ENCODE results near the gene TSGA10IP.
"Not testable (repeated sequence)": the region's sequence is repeated elsewhere in the genome, so short reads cannot be mapped to it uniquely, and the experiment has no call there.

TSGA10IP gene

GRCh38 chr11:65947603-65948125 is 2.4 kb downstream of the TSGA10IP start:
- DNase-seq = no peak

GRCh38 chr11:65950711-65951110 is 5.4 kb downstream of the TSGA10IP start:
- not testable (repeated sequence) for DNase-seq

GRCh38 chr11:65951641-65952040 is 6.4 kb downstream of the TSGA10IP start:
- DNase-seq = not testable (repeated sequence)

GRCh38 chr11:65952052-65952521 is 6.8 kb downstream of the TSGA10IP start:
- DNase-seq = no peak

GRCh38 chr11:65953471-65953870 is 8.2 kb downstream of the TSGA10IP start:
- no peak for DNase-seq

DNA sequence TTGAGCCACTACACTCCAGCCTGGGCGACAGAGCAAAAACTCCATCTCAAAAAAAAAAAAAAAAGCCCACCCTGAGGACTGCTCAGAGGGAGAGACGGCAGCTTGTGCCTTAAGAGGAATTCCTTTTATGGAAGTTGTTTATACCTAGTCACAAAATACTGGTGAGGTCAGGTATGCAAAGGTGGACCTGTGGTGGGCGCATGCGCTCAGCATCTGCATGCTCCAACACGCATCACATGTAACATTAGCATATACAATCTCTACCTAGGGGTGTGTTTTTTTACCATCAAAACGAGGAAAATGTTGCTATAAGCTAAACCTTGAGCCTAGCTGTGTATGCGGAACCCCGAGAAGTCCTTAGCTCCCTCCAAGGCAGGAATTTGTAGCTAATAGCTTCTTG is 9.5 kb downstream of the TSGA10IP start:
- DNase-seq = no peak

DNA sequence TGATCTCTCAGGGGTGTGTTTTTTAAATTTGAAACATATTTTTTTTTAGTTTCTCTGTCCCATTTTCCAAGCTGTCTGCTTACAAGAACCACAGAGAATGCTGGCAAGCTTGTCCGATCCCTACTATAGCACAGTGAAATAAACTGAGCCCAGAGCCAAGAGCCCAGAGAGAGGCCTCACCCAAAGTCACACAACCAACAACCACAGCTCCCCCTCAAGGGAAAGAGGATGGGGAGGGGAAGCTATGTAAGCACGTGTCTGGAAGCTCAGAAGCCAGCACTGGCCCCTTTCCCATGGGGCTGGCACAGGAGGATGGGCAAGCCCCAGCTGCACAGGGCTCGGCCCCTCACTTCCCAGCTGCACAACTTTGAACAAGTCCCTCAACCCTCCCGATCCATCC is 13.0 kb downstream of the TSGA10IP start:
- DNase-seq = no peak

GRCh38 chr11:65958774-65959420 is 13.6 kb downstream of the TSGA10IP start:
- no peak for DNase-seq

DNA sequence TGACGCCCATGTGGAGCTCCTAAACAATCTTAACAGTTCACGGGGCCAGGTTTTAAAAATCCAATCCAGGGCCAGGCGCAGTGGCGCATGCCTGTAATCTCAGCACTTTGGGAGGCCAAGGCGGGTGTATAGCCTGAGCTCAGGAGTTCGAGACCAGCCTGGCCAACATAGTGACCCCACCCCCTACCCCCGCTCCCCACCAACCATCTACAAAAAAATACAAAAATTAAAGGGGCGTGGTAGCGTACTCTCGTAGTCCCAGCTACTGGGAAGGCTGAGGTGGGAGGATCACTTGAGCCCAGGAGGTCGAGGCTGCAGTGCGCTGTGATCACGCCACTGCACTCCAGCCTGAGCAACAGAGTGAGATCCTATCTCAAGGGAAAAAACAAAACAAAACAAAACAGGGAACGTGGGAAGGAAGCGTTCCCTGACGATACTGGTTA is 15.6 kb downstream of the TSGA10IP start:
- no peak for DNase-seq

DNA sequence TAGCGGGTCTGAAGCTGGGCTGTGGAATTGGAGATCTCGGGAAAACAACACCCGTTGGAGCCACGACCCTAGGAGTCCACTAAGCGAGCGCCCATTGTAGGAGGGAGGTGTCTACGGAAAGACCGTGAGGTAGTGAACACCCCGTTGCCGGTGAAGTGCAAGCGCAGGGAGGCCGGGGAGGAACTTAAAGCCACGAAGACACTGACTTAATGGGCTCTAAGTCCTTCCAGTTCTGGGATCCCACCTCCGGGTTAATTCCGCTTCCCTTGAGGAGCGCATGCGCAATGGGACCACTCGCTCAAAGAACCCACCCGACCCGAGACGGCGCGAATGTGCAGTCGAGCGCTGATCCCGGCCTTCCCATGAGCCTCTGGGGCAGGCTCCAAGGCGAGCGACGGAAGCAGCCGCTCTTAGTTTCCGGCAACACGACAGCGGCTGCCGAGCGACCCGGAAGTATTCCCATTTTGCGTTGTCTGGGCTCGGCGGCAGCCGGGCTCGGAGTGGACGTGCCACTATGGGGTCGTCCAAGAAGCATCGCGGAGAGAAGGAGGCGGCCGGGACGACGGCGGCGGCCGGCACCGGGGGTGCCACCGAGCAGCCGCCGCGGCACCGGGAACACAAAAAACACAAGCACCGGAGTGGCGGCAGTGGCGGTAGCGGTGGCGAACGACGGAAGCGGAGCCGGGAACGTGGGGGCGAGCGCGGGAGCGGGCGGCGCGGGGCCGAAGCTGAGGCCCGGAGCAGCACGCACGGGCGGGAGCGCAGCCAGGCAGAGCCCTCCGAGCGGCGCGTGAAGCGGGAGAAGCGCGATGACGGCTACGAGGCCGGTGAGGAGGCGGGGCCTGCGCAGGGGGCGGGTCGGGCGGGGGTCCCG is 16.2 kb downstream of the TSGA10IP start, which contains the start of gene SART1:
Gene SART1, plus strand, starts transcription at position 468 of the 874 bp plus-strand sequence. Its CDS starts 47 bp downstream, at position 515.
- DNase-seq = peak; percentile 97

GRCh38 chr11:65962141-65962564 is 16.9 kb downstream of the TSGA10IP start:
- no peak for DNase-seq

GRCh38 chr11:65964906-65965305 is 19.6 kb downstream of the TSGA10IP start:
- no peak for DNase-seq

- no peak for DNase-seq
Measured at GRCh38 chr11:65965986-65966762, 20.9 kb downstream of the TSGA10IP start.

DNA sequence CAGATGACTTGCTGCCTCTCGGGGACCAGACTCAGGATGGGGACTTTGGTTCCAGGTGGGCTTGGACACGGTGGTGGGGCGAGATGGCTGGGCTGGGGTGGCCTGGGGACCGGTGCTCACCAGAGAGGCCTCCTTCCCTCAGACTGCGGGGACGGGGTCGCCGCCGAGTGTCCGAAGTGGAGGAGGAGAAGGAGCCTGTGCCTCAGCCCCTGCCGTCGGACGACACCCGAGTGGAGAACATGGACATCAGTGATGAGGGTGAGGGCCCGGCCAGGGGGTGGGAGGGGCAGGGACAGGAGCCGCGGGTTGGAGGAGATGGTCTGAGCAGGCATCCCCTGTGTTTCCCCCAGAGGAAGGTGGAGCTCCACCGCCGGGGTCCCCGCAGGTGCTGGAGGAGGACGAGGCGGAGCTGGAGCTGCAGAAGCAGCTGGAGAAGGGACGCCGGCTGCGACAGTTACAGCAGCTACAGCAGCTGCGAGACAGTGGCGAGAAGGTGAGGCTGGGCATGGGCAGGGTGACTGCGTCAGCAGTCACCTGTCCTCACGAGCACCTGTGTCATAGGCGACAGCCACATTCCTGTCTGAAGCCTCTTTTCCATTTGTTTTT is 22.2 kb downstream of the TSGA10IP start:
- DNase-seq = no peak

- DNase-seq = no peak
Measured at GRCh38 chr11:65968600-65969482, 23.6 kb downstream of the TSGA10IP start.

- DNase-seq = no peak
Measured at GRCh38 chr11:65972116-65972515, 26.8 kb downstream of the TSGA10IP start.

DNA sequence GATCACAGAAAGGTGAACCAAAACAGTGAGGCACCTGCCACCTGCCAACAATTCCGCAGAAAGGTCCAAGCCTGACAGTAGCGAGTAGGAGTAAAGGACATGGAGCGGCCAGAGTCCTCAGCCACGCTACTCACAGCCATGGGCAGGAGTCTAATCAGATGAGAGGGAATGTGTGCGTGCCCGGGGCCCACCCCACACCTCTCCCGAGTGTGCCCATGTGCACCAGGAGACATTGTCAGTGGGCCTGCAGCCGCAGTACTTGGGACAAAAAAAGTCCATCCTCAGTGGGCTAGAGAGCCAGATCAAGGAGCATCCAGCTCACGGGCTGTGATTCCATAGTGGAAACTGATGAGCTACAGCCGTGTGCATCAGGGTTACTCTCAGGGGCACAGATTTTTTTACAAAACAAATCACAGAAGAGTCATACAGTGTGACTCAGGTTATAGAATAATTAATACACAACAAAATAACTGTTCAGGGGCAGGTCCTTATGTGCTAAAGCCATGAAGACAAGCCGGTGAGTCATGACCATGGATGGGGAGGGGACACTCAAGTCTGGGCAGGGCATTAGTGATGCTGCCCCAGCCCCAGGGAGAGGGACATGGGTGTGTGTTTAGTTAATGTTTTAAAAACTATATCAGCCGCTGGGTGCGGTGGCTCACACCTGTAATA is 28.3 kb downstream of the TSGA10IP start:
- DNase-seq = no peak

DNA sequence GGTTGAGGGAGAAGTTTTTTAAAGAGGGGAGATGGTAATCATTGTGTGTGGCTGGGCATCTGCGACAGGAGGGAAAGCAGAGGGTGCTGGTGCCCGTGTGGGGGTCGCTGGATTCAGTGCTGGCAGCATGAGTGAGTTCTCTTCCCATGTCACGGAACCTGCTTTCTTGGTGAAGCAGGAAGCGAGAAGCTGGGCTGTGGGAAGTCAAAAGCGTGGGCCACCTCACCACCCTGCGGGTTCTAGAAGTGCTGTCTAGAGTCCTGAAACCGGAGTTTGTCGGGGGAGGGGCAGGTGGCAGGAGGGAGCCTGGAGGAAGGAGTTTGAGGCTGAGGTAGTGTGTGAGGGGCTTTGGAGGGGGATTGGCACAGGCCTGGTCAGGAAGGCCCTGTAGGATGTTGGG is 30.5 kb downstream of the TSGA10IP start:
- DNase-seq = no peak

DNA sequence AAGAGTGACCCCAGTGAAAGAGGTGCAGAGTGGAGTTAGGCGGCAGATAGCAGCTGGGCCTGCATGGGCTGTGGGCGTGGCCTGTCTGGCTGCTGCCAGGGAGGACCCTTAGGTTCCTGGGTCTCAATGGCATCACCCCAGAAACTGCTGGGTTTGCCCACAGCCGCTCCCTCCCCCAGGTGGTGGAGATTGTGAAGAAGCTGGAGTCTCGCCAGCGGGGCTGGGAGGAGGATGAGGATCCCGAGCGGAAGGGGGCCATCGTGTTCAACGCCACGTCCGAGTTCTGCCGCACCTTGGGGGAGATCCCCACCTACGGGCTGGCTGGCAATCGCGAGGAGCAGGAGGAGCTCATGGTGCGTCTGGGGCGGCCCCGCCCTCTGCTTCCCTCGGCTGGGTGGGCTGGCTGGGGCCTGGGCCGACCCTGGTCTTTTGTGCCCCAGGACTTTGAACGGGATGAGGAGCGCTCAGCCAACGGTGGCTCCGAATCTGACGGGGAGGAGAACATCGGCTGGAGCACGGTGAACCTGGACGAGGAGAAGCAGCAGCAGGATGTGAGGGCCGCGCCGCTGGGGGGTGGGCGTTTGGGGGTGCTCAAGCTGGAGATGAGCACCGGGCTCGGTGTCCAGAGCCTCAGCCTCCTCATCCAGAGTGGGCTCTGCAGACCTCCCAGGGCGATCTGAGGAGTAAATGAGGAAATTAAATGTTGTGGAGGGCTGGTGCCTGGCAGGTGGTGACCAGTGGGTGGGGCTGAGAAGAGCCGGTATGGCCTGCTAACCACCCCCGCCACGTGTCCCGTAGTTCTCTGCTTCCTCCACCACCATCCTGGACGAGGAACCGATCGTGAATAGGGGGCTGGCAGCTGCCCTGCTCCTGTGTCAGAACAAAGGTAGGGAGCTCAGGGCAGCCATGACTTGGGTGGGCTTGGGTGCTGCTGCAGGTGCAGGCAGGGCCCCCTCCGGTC is 31.2 kb downstream of the TSGA10IP start:
- DNase-seq = no peak

All from COR-L47 (cell line).